CD4-positive, CD25-positive, alpha-beta regulatory T cell (primary cell): ENCODE results near the gene PXYLP1. TPM values are rescaled to one million over a fixed set of nuclear protein-coding genes. Genes with fewer than 3 reads are reported as not detected.
A peak's percentile ranks its signal among the peaks of the same experiment; 100 is the strongest.

ENCODE experiments used
- ATAC-seq, 2 donors: fragments of 150-1000 bp; cut with Tn5 transposase; one replicate each; pipeline ENCODE4 v1.10.0; 2021; ENCODE audit warnings: low read depth in 2 of 2, moderate number of reproducible peaks in 2 of 2, moderate library complexity in 1 of 2
- DNase-seq, 3 donors: peaks; one replicate each; pipeline versions ENCODE4 v3.0.0 to v3.0.0-alpha.2; 2012 to 2022; ENCODE audit warnings: mixed read lengths in 1 of 3
- H3K27ac ChIP-seq: one replicate; pipeline ENCODE4 v1.7.0; 2013; ENCODE audit warnings: mild to moderate bottlenecking, low read length; ENCODE audit not compliant: insufficient read depth, poor library complexity, severe bottlenecking
- H3K27me3 ChIP-seq: one replicate; pipeline ENCODE4 v1.7.0; 2013; ENCODE audit warnings: low read length; ENCODE audit not compliant: control insufficient read depth, insufficient read depth
- H3K36me3 ChIP-seq: one replicate; pipeline ENCODE4 v1.7.0; 2013; ENCODE audit warnings: mild to moderate bottlenecking, low read length, moderate library complexity; ENCODE audit not compliant: control insufficient read depth, insufficient read depth
- H3K4me1 ChIP-seq: 2 replicates; pipeline ENCODE4 v1.7.0; 2013; ENCODE audit warnings: mild to moderate bottlenecking, low read length; ENCODE audit not compliant: insufficient read depth, control insufficient read depth, poor library complexity, severe bottlenecking
- H3K4me3 ChIP-seq: one replicate; pipeline ENCODE4 v1.7.0; 2013; ENCODE audit warnings: low read depth, mild to moderate bottlenecking, low read length, moderate library complexity
- H3K9me3 ChIP-seq, 2 experiments: 1 replicate in 1 of 2; 2 replicates in 1 of 2; pipeline ENCODE4 v1.7.0; 2013; ENCODE audit warnings: low read length in 2 of 2, mild to moderate bottlenecking in 1 of 2, moderate library complexity in 1 of 2; ENCODE audit not compliant: control insufficient read depth in 2 of 2
- H3K27ac Mint-ChIP-seq, 3 donors: one replicate each; pipeline ENCODE4 v1.8.0; 2020 to 2022; ENCODE audit warnings: mild to moderate bottlenecking in 3 of 3, mixed read lengths in 3 of 3, moderate library complexity in 2 of 3
- H3K27me3 Mint-ChIP-seq: one replicate; pipeline ENCODE4 v1.8.0; 2022; ENCODE audit warnings: mild to moderate bottlenecking, mixed read lengths
- H3K36me3 Mint-ChIP-seq: one replicate; pipeline ENCODE4 v1.8.0; 2020; ENCODE audit warnings: mixed read lengths
- H3K4me1 Mint-ChIP-seq, 4 donors: one replicate each; pipeline ENCODE4 v1.8.0; 2020 to 2022; ENCODE audit warnings: mixed read lengths in 4 of 4, mild to moderate bottlenecking in 1 of 4
- H3K4me3 Mint-ChIP-seq, 4 donors: one replicate each; pipeline ENCODE4 v1.8.0; 2020 to 2022; ENCODE audit warnings: mild to moderate bottlenecking in 4 of 4, mixed read lengths in 4 of 4, moderate library complexity in 3 of 4
- H3K9me3 Mint-ChIP-seq, 7 donors: one replicate each; pipeline ENCODE4 v1.8.0; 2020 to 2022; ENCODE audit warnings: mixed read lengths in 7 of 7, mild to moderate bottlenecking in 3 of 7, moderate library complexity in 2 of 7
- polyA plus RNA-seq, 4 donors: library from polyadenylated mRNA; unstranded; fragments of 300-500 nt; fragmentation: Illumina TruSeq; gene quantifications; one replicate each; pipeline ENCODE4 v1.2.3, GENCODE V29; 2021
- total RNA-seq: library from RNA; stranded (reverse); gene quantifications from one replicate; pipeline ENCODE4 v1.2.3, GENCODE V29; 2022

PXYLP1 gene
- total and polyA plus RNA-seq, 5 donors from 2014 or later, result 3.8 to 11.3 (median 9.8) TPM

- Mint-ChIP-seq H3K27me3 (no peaks in the 10 kb centered on the region), H3K27ac (peak overlapping the region in 1 of 3 donors; percentile 32), H3K9me3 (no peaks in the 10 kb centered on the region), H3K4me1 (peaks cover 13 to 51% (median 21%) of the 10 kb centered on the region in 4 donors), H3K36me3 (peaks cover 29% of the 10 kb centered on the region), H3K4me3 (no peak overlapping the region)
- no peak overlapping the region for H3K27ac ChIP-seq
- H3K36me3 ChIP-seq, result no peaks in the 10 kb centered on the region
- peaks cover 3% of the 10 kb centered on the region for H3K4me1 ChIP-seq
- DNase-seq (no peak), ATAC-seq (no peak)
- H3K27me3 ChIP-seq, result no peaks in the 10 kb centered on the region
- H3K9me3 ChIP-seq, result no peaks in the 10 kb centered on the region
- H3K4me3 ChIP-seq, result no peak overlapping the region
These were observed 28.4 kb downstream of the PXYLP1 start for GRCh38 chr3:141259821-141260629.

DNA sequence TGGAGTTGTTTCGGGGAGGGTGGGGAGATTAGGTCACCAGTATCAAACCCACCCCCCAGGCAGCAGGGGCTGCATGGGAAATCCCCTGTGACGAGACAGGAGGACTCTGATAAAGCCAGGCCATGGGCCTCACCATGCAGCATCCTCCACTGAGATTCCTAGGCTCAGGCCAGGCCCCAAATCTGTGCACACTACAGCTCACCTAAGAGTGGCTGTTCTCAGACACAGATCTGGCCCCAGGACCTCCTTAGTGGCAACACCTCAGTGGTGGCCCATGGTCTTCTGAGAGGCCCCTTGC is 29.0 kb downstream of the PXYLP1 start:
- ATAC-seq (no peak), DNase-seq (no peak)
- Mint-ChIP-seq H3K4me1 (peaks cover 15 to 50% (median 21%) of the 10 kb centered on the region in 4 donors), H3K9me3 (no peaks in the 10 kb centered on the region), H3K4me3 (no peak overlapping the region), H3K27ac (peak overlapping the region in 2 of 3 donors; percentile 73 to 85), H3K36me3 (peaks cover 29% of the 10 kb centered on the region), H3K27me3 (no peaks in the 10 kb centered on the region)
- no peak overlapping the region for H3K4me3 ChIP-seq
- no peaks in the 10 kb centered on the region for H3K27me3 ChIP-seq
- H3K27ac ChIP-seq, result no peak overlapping the region
- no peaks in the 10 kb centered on the region for H3K36me3 ChIP-seq
- no peaks in the 10 kb centered on the region for H3K9me3 ChIP-seq
- H3K4me1 ChIP-seq, result peaks cover 6% of the 10 kb centered on the region

- peaks cover 14 to 51% (median 24%) of the 10 kb centered on the region in 4 donors for H3K4me1 Mint-ChIP-seq
- H3K9me3 ChIP-seq, result no peaks in the 10 kb centered on the region
- H3K27me3 Mint-ChIP-seq, result no peaks in the 10 kb centered on the region
- no peak for ATAC-seq
- peaks cover 26% of the 10 kb centered on the region for H3K36me3 Mint-ChIP-seq
- no peaks in the 10 kb centered on the region for H3K9me3 Mint-ChIP-seq
- H3K4me3 ChIP-seq, result no peak overlapping the region
- H3K4me3 Mint-ChIP-seq, result no peak overlapping the region
- peak in 1 of 3 donors; percentile 28 for DNase-seq
- H3K4me1 ChIP-seq, result peaks cover 14% of the 10 kb centered on the region
- no peaks in the 10 kb centered on the region for H3K27me3 ChIP-seq
- H3K27ac ChIP-seq, result no peak overlapping the region
- H3K27ac Mint-ChIP-seq, result peak overlapping the region; percentile 31 to 85 (median 67)
- H3K36me3 ChIP-seq, result no peaks in the 10 kb centered on the region
These were observed 30.1 kb downstream of the PXYLP1 start for GRCh38 chr3:141261472-141262307.

DNA sequence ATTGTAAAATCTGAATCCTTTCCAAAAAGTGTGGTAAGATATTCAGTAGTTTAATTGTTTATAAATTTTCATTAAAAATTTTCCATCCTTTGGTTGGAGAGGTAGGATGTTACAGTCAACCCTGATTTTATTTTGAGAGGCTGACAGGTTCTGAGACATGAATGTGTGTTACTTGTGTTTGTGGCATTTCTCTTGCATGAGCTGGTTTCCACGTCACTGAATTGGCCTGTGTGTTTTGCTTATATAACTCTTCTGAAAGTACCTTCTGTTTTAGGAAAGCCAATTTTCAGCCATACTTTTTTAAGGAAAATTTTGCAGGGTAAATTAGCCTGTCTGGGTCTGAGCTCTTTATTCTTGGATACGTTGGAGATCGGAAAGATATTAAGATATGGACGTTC is 30.7 kb downstream of the PXYLP1 start:
- no peak for DNase-seq
- no peak overlapping the region for H3K27ac ChIP-seq
- no peaks in the 10 kb centered on the region for H3K36me3 ChIP-seq
- Mint-ChIP-seq H3K4me1 (peaks cover 17 to 52% (median 30%) of the 10 kb centered on the region in 4 donors), H3K27ac (peak overlapping the region in 2 of 3 donors; percentile 56 to 76), H3K36me3 (peaks cover 26% of the 10 kb centered on the region), H3K9me3 (no peaks in the 10 kb centered on the region), H3K27me3 (no peaks in the 10 kb centered on the region), H3K4me3 (no peak overlapping the region)
- peaks cover 20% of the 10 kb centered on the region for H3K4me1 ChIP-seq
- ATAC-seq, result no peak
- H3K4me3 ChIP-seq, result no peak overlapping the region
- H3K27me3 ChIP-seq, result no peaks in the 10 kb centered on the region
- no peaks in the 10 kb centered on the region for H3K9me3 ChIP-seq

DNA sequence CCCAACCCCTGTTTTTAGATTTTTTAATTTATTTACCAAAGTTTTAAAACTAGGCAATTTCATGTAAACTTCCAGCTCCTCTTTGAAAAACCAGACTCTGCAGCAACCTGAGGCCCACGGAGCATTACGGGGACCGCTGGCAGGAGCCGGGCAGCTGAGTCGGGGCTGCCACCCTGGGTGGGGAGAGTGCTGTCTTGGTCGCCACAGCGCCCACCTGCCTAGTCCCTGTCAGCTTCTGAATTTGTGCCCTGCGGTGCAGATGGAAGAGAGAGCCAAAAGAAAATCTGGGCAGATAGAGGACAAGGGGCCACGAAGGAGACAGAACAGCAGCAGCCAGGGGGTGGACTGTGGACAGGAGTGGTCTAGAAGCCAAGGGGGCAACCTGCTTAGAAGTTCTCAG is 34.6 kb downstream of the PXYLP1 start:
- H3K27ac ChIP-seq, result peak overlapping the region; percentile 75
- no peak overlapping the region for H3K4me3 ChIP-seq
- H3K36me3 Mint-ChIP-seq, result peaks cover 20% of the 10 kb centered on the region
- peak overlapping the region; percentile 94 to 99 (median 96) for H3K27ac Mint-ChIP-seq
- peak overlapping the region; percentile 87 to 94 (median 90) for H3K4me3 Mint-ChIP-seq
- no peaks in the 10 kb centered on the region for H3K27me3 Mint-ChIP-seq
- DNase-seq (no peak), ATAC-seq (no peak)
- H3K27me3 ChIP-seq, result no peaks in the 10 kb centered on the region
- peaks cover 24 to 65% (median 36%) of the 10 kb centered on the region in 4 donors for H3K4me1 Mint-ChIP-seq
- H3K9me3 Mint-ChIP-seq, result no peaks in the 10 kb centered on the region
- no peaks in the 10 kb centered on the region for H3K9me3 ChIP-seq
- H3K4me1 ChIP-seq, result peaks cover 39% of the 10 kb centered on the region
- H3K36me3 ChIP-seq, result no peaks in the 10 kb centered on the region

GRCh38 chr3:141266797-141267555 is 35.4 kb downstream of the PXYLP1 start:
- Histone ChIP-seq H3K9me3 (no peaks in the 10 kb centered on the region), H3K4me3 (peak overlapping the region; percentile 97), H3K36me3 (no peaks in the 10 kb centered on the region), H3K27me3 (no peaks in the 10 kb centered on the region), H3K4me1 (peaks cover 39% of the 10 kb centered on the region), H3K27ac (peak overlapping the region; percentile 75)
- Mint-ChIP-seq H3K27ac (peak overlapping the region; percentile 94 to 99 (median 96)), H3K9me3 (no peaks in the 10 kb centered on the region), H3K27me3 (no peaks in the 10 kb centered on the region), H3K36me3 (peaks cover 12% of the 10 kb centered on the region), H3K4me3 (peak overlapping the region; percentile 87 to 94 (median 90)), H3K4me1 (peaks cover 20 to 59% (median 36%) of the 10 kb centered on the region in 4 donors)
- DNase-seq (peak in 2 of 3 donors; percentile 63 to 86), ATAC-seq (peak; percentile 91 to 92)

DNA sequence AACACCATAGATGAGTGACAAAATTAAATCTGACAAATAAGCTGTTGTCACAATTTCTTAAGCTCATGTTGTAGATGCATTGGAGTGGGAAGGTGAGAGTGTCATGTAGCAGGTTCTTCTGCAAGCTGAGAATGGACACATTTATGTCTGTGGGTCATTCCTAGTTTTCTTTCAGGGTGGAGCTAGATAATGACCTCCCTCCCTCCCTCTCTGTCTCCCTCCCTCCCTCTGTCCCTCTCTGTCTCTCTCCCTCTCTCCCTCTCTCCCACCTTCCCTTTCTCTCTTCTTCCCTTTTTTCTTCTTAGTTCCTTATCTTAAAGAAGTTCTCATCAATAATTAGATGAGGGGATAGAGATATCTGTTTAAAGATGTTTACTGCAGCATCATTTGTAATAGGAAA is 36.0 kb downstream of the PXYLP1 start:
- no peaks in the 10 kb centered on the region for H3K27me3 Mint-ChIP-seq
- ATAC-seq, result no peak
- peaks cover 20 to 59% (median 36%) of the 10 kb centered on the region in 4 donors for H3K4me1 Mint-ChIP-seq
- peak overlapping the region; percentile 87 to 94 (median 90) for H3K4me3 Mint-ChIP-seq
- H3K27ac ChIP-seq, result peak overlapping the region; percentile 75
- peaks cover 8% of the 10 kb centered on the region for H3K36me3 Mint-ChIP-seq
- H3K9me3 ChIP-seq, result no peaks in the 10 kb centered on the region
- no peaks in the 10 kb centered on the region for H3K9me3 Mint-ChIP-seq
- peaks cover 39% of the 10 kb centered on the region for H3K4me1 ChIP-seq
- peak overlapping the region; percentile 97 for H3K4me3 ChIP-seq
- no peak for DNase-seq
- peak overlapping the region; percentile 94 to 99 (median 96) for H3K27ac Mint-ChIP-seq
- no peaks in the 10 kb centered on the region for H3K36me3 ChIP-seq
- no peaks in the 10 kb centered on the region for H3K27me3 ChIP-seq
